HepG2 (cell line): ENCODE data around the gene TTLL11.

Source experiments
- HOXD1 ChIP-seq: sonication (generic); formaldehyde crosslinking; IDR thresholded peaks from 2 replicates; pipeline ENCODE4 v1.5.0; 2020; ENCODE audit warnings: missing genetic modification reagents
- PLRG1 ChIP-seq: fragments of 450-650 bp; conservative IDR thresholded peaks from 2 replicates; pipeline ENCODE4 v1.6.1; 2016
- PRPF4 ChIP-seq: fragments of 200-400 bp; formaldehyde crosslinking; IDR thresholded peaks from 2 replicates; pipeline ENCODE4 v1.6.1; 2016; ENCODE audit warnings: low read length, low read depth; ENCODE audit not compliant: poor library complexity, severe bottlenecking
- RELA ChIP-seq: sonication (generic); formaldehyde crosslinking; IDR thresholded peaks from 2 replicates; pipeline ENCODE4 v1.4.0; 2020; ENCODE audit warnings: missing genetic modification reagents
- REXO4 ChIP-seq: sonication (generic); formaldehyde crosslinking; IDR thresholded peaks from 2 replicates; pipeline ENCODE4 v1.8.0; 2022; ENCODE audit warnings: missing genetic modification reagents, mild to moderate bottlenecking, borderline replicate concordance
- TP53 ChIP-seq: sonication (generic); formaldehyde crosslinking; conservative IDR thresholded peaks from 2 replicates; pipeline ENCODE4 v1.4.0; 2020; ENCODE audit warnings: missing genetic modification reagents
- ZNF354B ChIP-seq: sonication (generic); formaldehyde crosslinking; IDR thresholded peaks from 2 replicates; pipeline ENCODE4 v1.8.0; 2022; ENCODE audit warnings: mild to moderate bottlenecking, missing genetic modification reagents
- TF ChIP-seq, protein P1 (sequence below): sonication (generic); formaldehyde crosslinking; IDR thresholded peaks from 2 replicates; pipeline ENCODE4 v1.5.0; 2020; ENCODE audit warnings: mild to moderate bottlenecking, missing genetic modification reagents, moderate library complexity
- TF ChIP-seq, protein P2 (sequence below): sonication (generic); formaldehyde crosslinking; IDR thresholded peaks from 2 replicates; pipeline ENCODE4 v1.4.0; 2020; ENCODE audit warnings: missing genetic modification reagents

DNA sequence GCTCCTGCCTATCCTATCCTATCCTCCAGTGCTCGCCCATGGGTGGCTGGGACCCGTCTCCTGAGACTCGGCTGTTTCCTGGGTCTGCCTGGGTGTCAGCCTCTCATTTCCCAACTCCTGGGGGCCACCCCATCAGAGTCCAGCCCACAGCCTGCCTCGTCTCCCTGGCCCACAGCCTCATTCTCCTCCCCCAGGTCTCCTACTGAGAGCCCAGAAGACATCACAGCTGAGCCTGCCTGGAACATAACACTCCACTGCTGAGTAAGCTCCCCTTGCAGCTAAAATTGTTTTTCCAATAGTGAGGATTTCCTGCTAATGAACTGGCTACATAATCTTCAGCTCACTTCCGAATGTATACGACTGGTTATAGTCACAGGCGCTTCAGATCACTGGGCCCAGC is 95.3 kb downstream of the TTLL11 start:
- no peak for TF ChIP-seq HOXD1 (CRISPR knock-in tag)
- TF ChIP-seq, protein P1, sequence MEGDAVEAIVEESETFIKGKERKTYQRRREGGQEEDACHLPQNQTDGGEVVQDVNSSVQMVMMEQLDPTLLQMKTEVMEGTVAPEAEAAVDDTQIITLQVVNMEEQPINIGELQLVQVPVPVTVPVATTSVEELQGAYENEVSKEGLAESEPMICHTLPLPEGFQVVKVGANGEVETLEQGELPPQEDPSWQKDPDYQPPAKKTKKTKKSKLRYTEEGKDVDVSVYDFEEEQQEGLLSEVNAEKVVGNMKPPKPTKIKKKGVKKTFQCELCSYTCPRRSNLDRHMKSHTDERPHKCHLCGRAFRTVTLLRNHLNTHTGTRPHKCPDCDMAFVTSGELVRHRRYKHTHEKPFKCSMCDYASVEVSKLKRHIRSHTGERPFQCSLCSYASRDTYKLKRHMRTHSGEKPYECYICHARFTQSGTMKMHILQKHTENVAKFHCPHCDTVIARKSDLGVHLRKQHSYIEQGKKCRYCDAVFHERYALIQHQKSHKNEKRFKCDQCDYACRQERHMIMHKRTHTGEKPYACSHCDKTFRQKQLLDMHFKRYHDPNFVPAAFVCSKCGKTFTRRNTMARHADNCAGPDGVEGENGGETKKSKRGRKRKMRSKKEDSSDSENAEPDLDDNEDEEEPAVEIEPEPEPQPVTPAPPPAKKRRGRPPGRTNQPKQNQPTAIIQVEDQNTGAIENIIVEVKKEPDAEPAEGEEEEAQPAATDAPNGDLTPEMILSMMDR (CRISPR knock-in tag), result no peak
- TF ChIP-seq, protein P2, sequence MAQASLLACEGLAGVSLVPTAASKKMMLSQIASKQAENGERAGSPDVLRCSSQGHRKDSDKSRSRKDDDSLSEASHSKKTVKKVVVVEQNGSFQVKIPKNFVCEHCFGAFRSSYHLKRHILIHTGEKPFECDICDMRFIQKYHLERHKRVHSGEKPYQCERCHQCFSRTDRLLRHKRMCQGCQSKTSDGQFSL (CRISPR knock-in tag), result no peak
- no peak for TF ChIP-seq REXO4 (CRISPR knock-in tag)
- no peak for TF ChIP-seq RELA (CRISPR knock-in tag)
- no peak for TF ChIP-seq ZNF354B (CRISPR knock-in tag)
- TF ChIP-seq TP53 (CRISPR knock-in tag), result no peak
- TF ChIP-seq PRPF4, result no peak
- TF ChIP-seq PLRG1, result no peak
